Suprapubic skin (tissue), 4 donors: ENCODE results near the gene NR2F2. TPM values are rescaled to one million over a fixed set of nuclear protein-coding genes. Genes with fewer than 3 reads are reported as not detected.

Source experiments
- DNase-seq, 2 donors: peaks; one replicate each; pipeline ENCODE4 v3.0.0-alpha.2; 2019; ENCODE audit warnings: low spot score in 2 of 2
- H3K27ac ChIP-seq: fragments of 200-600 bp; sonication (generic); one replicate; pipeline ENCODE4 v1.5.1; 2019
- H3K27me3 ChIP-seq: fragments of 200-600 bp; sonication (generic); one replicate; pipeline ENCODE4 v1.5.1; 2019
- H3K36me3 ChIP-seq: fragments of 200-600 bp; sonication (generic); one replicate; pipeline ENCODE4 v1.5.1; 2019
- H3K4me1 ChIP-seq: fragments of 200-600 bp; sonication (generic); one replicate; pipeline ENCODE4 v1.5.1; 2019
- H3K4me3 ChIP-seq: fragments of 200-600 bp; sonication (generic); one replicate; pipeline ENCODE4 v1.5.1; 2019; ENCODE audit warnings: mild to moderate bottlenecking
- H3K9me3 ChIP-seq: fragments of 200-600 bp; sonication (generic); one replicate; pipeline ENCODE4 v1.5.1; 2019
- CTCF ChIP-seq, 2 donors: fragments of 200-600 bp in 1 of 2; fragments of 450-650 bp in 1 of 2; sonication (generic) in 1 of 2; IDR thresholded peaks; one replicate each; pipeline ENCODE4 v1.5.1; 2016 to 2019; ENCODE audit warnings: antibody characterized with exemption in 2 of 2, mild to moderate bottlenecking in 1 of 2, moderate library complexity in 1 of 2
- EP300 ChIP-seq: sonication (generic); formaldehyde crosslinking; IDR thresholded peaks from one replicate; pipeline ENCODE4 v1.6.1; 2017; ENCODE audit warnings: antibody characterized with exemption
- POLR2A ChIP-seq, 2 donors: fragments of 450-650 bp; IDR thresholded peaks; one replicate each; pipeline ENCODE4 v1.6.1; 2017; ENCODE audit warnings: antibody characterized with exemption in 2 of 2, mild to moderate bottlenecking in 2 of 2, moderate library complexity in 2 of 2
- POLR2AphosphoS5 ChIP-seq, 3 donors: sonication (generic); formaldehyde crosslinking; IDR thresholded peaks; one replicate each; pipeline ENCODE4 v1.6.1; 2017; ENCODE audit warnings: antibody characterized with exemption in 3 of 3
- WGBS: methylation state at CpG from one replicate; pipeline ENCODE4 v1.1.5; 2018; 5-methylcytosine and 5-hydroxymethylcytosine counted together
- total RNA-seq, 4 donors: library from RNA; depleted of rRNA; stranded (reverse); fragments of >200 nt; gene quantifications; one replicate each; pipeline ENCODE4 v1.1.0, GENCODE V29; 2016

Gene NR2F2
- total RNA-seq, 4 donors from 2014 or later = 4.0 to 12.7 (median 7.1) TPM

GRCh38 chr15:96353930-96354730, 23.6 kb downstream of the NR2F2 start:
- Histone ChIP-seq H3K27me3 (peaks cover 64% of the 10 kb centered on the region), H3K9me3 (no peaks in the 10 kb centered on the region), H3K4me1 (peaks cover 29% of the 10 kb centered on the region), H3K27ac (peak overlapping the region; percentile 84), H3K36me3 (no peaks in the 10 kb centered on the region), H3K4me3 (peak overlapping the region; percentile 60)
- TF ChIP-seq POLR2AphosphoS5 (IDR thresholded peaks at IDR 0.05) = no peak
- peak in 1 of 2 donors; percentile 28 for TF ChIP-seq CTCF (IDR thresholded peaks at IDR 0.05)
- WGBS = 15% methylated on average over 40 of the region's 67 CpGs
- no peak for DNase-seq

GRCh38 chr15:96354731-96355567, 24.4 kb downstream of the NR2F2 start:
- DNase-seq = no peak
- Histone ChIP-seq H3K4me1 (peaks cover 35% of the 10 kb centered on the region), H3K36me3 (no peaks in the 10 kb centered on the region)

GRCh38 chr15:96355568-96356187, 25.2 kb downstream of the NR2F2 start:
- Histone ChIP-seq H3K9me3 (no peaks in the 10 kb centered on the region), H3K27ac (peak overlapping the region; percentile 17), H3K4me3 (no peak overlapping the region), H3K36me3 (no peaks in the 10 kb centered on the region), H3K4me1 (peaks cover 42% of the 10 kb centered on the region), H3K27me3 (peaks cover 79% of the 10 kb centered on the region)
- DNase-seq = no peak
- WGBS = 48% methylated on average over 2 of the region's 7 CpGs
- TF ChIP-seq POLR2AphosphoS5 (IDR thresholded peaks at IDR 0.05) (no peak), CTCF (IDR thresholded peaks at IDR 0.05) (no peak), EP300 (no peak), POLR2A (IDR thresholded peaks at IDR 0.05) (no peak)

More at GRCh38 chr15:96354731-96355567, 24.4 kb downstream of the NR2F2 start:
- no peak for TF ChIP-seq POLR2AphosphoS5 (IDR thresholded peaks at IDR 0.05)
- TF ChIP-seq EP300 = no peak
- TF ChIP-seq CTCF (IDR thresholded peaks at IDR 0.05) = peak in 1 of 2 donors; percentile 42
- H3K27me3 ChIP-seq = peaks cover 72% of the 10 kb centered on the region
- no peaks in the 10 kb centered on the region for H3K9me3 ChIP-seq
- peak overlapping the region; percentile 84 for H3K27ac ChIP-seq
- peak overlapping the region; percentile 60 for H3K4me3 ChIP-seq
- 6% methylated on average over 15 of the region's 15 CpGs for WGBS

- H3K27ac ChIP-seq = peak overlapping the region; percentile 6
- H3K36me3 ChIP-seq = no peaks in the 10 kb centered on the region
- WGBS = under 1% methylated on average over 49 of the region's 67 CpGs
- H3K9me3 ChIP-seq = no peaks in the 10 kb centered on the region
- DNase-seq = no peak
- H3K27me3 ChIP-seq = peaks cover 89% of the 10 kb centered on the region
- TF ChIP-seq EP300 (no peak), CTCF (IDR thresholded peaks at IDR 0.05) (peak; percentile 73 to 99), POLR2AphosphoS5 (IDR thresholded peaks at IDR 0.05) (peak in 1 of 3 donors; percentile 19), POLR2A (IDR thresholded peaks at IDR 0.05) (no peak)
- peak overlapping the region; percentile 61 for H3K4me3 ChIP-seq
- H3K4me1 ChIP-seq = peaks cover 49% of the 10 kb centered on the region
Observed at GRCh38 chr15:96356494-96357455, 26.3 kb downstream of the NR2F2 start.
